ENCODE measurements around the gene ATRN. TPM values are rescaled to one million over a fixed set of nuclear protein-coding genes. Genes with fewer than 3 reads are reported as not detected.

The ATRN gene
- total and polyA plus RNA-seq, 2 donors (not counting 3 experiments of a cell fraction or from before 2014, with no cell fraction given): 32.3 to 33.1 TPM

- Histone ChIP-seq H3K27me3 (ENCODE audit: control insufficient read depth in 2 of 2, insufficient read depth in 2 of 2, low read length in 2 of 2) (no peaks in the 10 kb centered on the region), H3K4me3 (replicated peaks in 1 of 3; ENCODE audit: insufficient read depth in 1 of 3, low read depth in 1 of 3, low read length in 3 of 3) (no peak overlapping the region), H3K4me1 (ENCODE audit: control insufficient read depth, extremely low read depth, insufficient read depth, low read length) (no peaks in the 10 kb centered on the region), H2AFZ (ENCODE audit: low read depth, low read length) (no peak overlapping the region), H3K9me1 (replicated peaks; ENCODE audit: control insufficient read depth, extremely low read depth, insufficient read depth, low read length) (no peaks in the 10 kb centered on the region), H3K4me2 (ENCODE audit: insufficient read depth, low read length) (no peak overlapping the region), H3K9me3 (replicated peaks; ENCODE audit: control insufficient read depth, insufficient read depth, low read length) (no peaks in the 10 kb centered on the region), H3K9ac (replicated peaks; ENCODE audit: extremely low read depth, insufficient read depth, low read length) (no peak overlapping the region), H4K20me1 (replicated peaks; ENCODE audit: control insufficient read depth, extremely low read depth, insufficient read depth, low read length) (no peaks in the 10 kb centered on the region), H3K27ac (ENCODE audit: insufficient read depth, low read depth, low read length) (no peak overlapping the region), H3K36me3 (ENCODE audit: control insufficient read depth in 2 of 2, extremely low read depth in 1 of 2, insufficient read depth in 2 of 2, low read length in 2 of 2) (peaks cover 0 to 3% of the 10 kb centered on the region in 2 experiments), H3K79me2 (ENCODE audit: control insufficient read depth, insufficient read depth, low read length) (no peaks in the 10 kb centered on the region)
- FAIRE-seq: no peak
- POLR2A ChIA-PET: no interaction called here
- DNase-seq (ENCODE audit: low read depth, low spot score): no peak
- dilution Hi-C loops (cut with MboI; ENCODE audit: extremely low pct_ligation_motif_present, low sequenced_read_pairs): no loop called here
- no TSS peak for BruUV-seq (replicated peaks)
- intact Hi-C loops (cut with micrococcal nuclease): no loop called here
- CTCF ChIA-PET: no interaction called here
- TF ChIP-seq JUN (IDR thresholded peaks at IDR 0.05; ENCODE audit: borderline replicate concordance, insufficient read depth, insufficient read length, low read depth): no peak
- TF ChIP-seq POLR2AphosphoS5 (IDR thresholded peaks at IDR 0.05; ENCODE audit: insufficient read depth, low read depth, low read length): no peak
- no peak for TF ChIP-seq MAX (IDR thresholded peaks at IDR 0.05; ENCODE audit: insufficient read depth, insufficient read length)
- TF ChIP-seq GATA2 (IDR thresholded peaks at IDR 0.05; ENCODE audit: insufficient read depth, insufficient read length, low read depth, low read length): no peak
- TF ChIP-seq EZH2 (IDR thresholded peaks at IDR 0.05; ENCODE audit: borderline replicate concordance, low read depth, low read length, severe bottlenecking): no peak
Measured at GRCh38 chr20:3606021-3606420, 135.2 kb downstream of the ATRN start.

GRCh38 chr20:3611901-3612300 is 141.1 kb downstream of the ATRN start:
- no peaks in the 10 kb centered on the region for H3K27me3 ChIP-seq (ENCODE audit: control insufficient read depth in 2 of 2, insufficient read depth in 2 of 2, low read length in 2 of 2)
- DNase-seq (ENCODE audit: low read depth, low spot score) (no peak), FAIRE-seq (no peak)
- intact Hi-C loops (cut with micrococcal nuclease): no loop called here
- no peaks in the 10 kb centered on the region for H3K79me2 ChIP-seq (ENCODE audit: control insufficient read depth, insufficient read depth, low read length)
- H3K9me3 ChIP-seq (replicated peaks; ENCODE audit: control insufficient read depth, insufficient read depth, low read length): no peaks in the 10 kb centered on the region
- no peaks in the 10 kb centered on the region for H3K4me1 ChIP-seq (ENCODE audit: control insufficient read depth, extremely low read depth, insufficient read depth, low read length)
- H3K27ac ChIP-seq (ENCODE audit: insufficient read depth, low read depth, low read length): no peak overlapping the region
- H3K9me1 ChIP-seq (replicated peaks; ENCODE audit: control insufficient read depth, extremely low read depth, insufficient read depth, low read length): no peaks in the 10 kb centered on the region
- H4K20me1 ChIP-seq (replicated peaks; ENCODE audit: control insufficient read depth, extremely low read depth, insufficient read depth, low read length): no peaks in the 10 kb centered on the region
- no peaks in the 10 kb centered on the region for H3K36me3 ChIP-seq (ENCODE audit: control insufficient read depth in 2 of 2, extremely low read depth in 1 of 2, insufficient read depth in 2 of 2, low read length in 2 of 2)
- no peak overlapping the region for H3K4me3 ChIP-seq (replicated peaks in 1 of 3; ENCODE audit: insufficient read depth in 1 of 3, low read depth in 1 of 3, low read length in 3 of 3)
- no peak overlapping the region for H3K4me2 ChIP-seq (ENCODE audit: insufficient read depth, low read length)
- TF ChIP-seq POLR2AphosphoS5 (IDR thresholded peaks at IDR 0.05; ENCODE audit: insufficient read depth, low read depth, low read length) (no peak), MYC (IDR thresholded peaks at IDR 0.05; ENCODE audit: low read depth, low read length) (no peak), EZH2 (IDR thresholded peaks at IDR 0.05; ENCODE audit: borderline replicate concordance, low read depth, low read length, severe bottlenecking) (no peak), JUN (IDR thresholded peaks at IDR 0.05; ENCODE audit: borderline replicate concordance, insufficient read depth, insufficient read length, low read depth) (no peak), GATA2 (IDR thresholded peaks at IDR 0.05; ENCODE audit: insufficient read depth, insufficient read length, low read depth, low read length) (no peak), POLR2A (IDR thresholded peaks at IDR 0.05; ENCODE audit: low read depth, low read length) (no peak), MAX (IDR thresholded peaks at IDR 0.05; ENCODE audit: insufficient read depth, insufficient read length) (no peak), FOS (IDR thresholded peaks at IDR 0.05; ENCODE audit: borderline replicate concordance, insufficient read depth, low read length) (no peak)
- ChIA-PET CTCF (interaction anchor here (2.2 kb wide), 1 partner anchor 49 kb away, joined by 10 read pairs; no protein-coding TSS in a partner anchor), POLR2A (no interaction called here)
- no peak overlapping the region for H2AFZ ChIP-seq (ENCODE audit: low read depth, low read length)
- no peak overlapping the region for H3K9ac ChIP-seq (replicated peaks; ENCODE audit: extremely low read depth, insufficient read depth, low read length)
- BruUV-seq (replicated peaks): no TSS peak
- dilution Hi-C loops (cut with MboI; ENCODE audit: extremely low pct_ligation_motif_present, low sequenced_read_pairs): no loop called here
